IMR-90 (cell line): Measurements from ENCODE around the gene ZNF530. TPM values are rescaled to one million over a fixed set of nuclear protein-coding genes. Genes with fewer than 3 reads are reported as not detected.

Experiments
- ATAC-seq: fragments of 200-7000 bp; cut with Tn5 transposase; 2 replicates; pipeline ENCODE4 v1.9.1; 2020; ENCODE audit warnings: low read depth, mild to moderate bottlenecking, moderate library complexity
- BruUV-seq: library from RNA; stranded (reverse); fragments of 400-500 nt; replicated peaks from 2 replicates; lab custom pipeline; 2021; lab: Mats Ljungman, UMichigan
- CTCF ChIA-PET: fragments of 300-600 bp; formaldehyde crosslinking; extraction: SDS; loops from one replicate; lab custom pipeline; 2021; ENCODE audit warnings: antibody characterized with exemption; lab: Yijun Ruan, JAX
- POLR2A ChIA-PET: fragments of 300-600 bp; sonication (Branson Sonifier 250); formaldehyde crosslinking; loops from one replicate; lab custom pipeline; 2022; ENCODE audit warnings: antibody characterized with exemption; ENCODE audit not compliant: unreplicated experiment; lab: Charles Lee
- DNase-seq: peaks from one replicate; pipeline ENCODE4 v3.0.0; 2013
- H2AFZ ChIP-seq: replicated peaks from 2 replicates; pipeline ENCODE3; 2013; ENCODE audit warnings: low read length, mild to moderate bottlenecking; ENCODE audit not compliant: poor library complexity
- H2AK5ac ChIP-seq: 2 replicates; pipeline ENCODE4 v1.6.1; 2013; ENCODE audit warnings: low read depth, low read length, inconsistent platforms
- H2AK9ac ChIP-seq: replicated peaks from 2 replicates; pipeline ENCODE3; 2013; ENCODE audit warnings: mild to moderate bottlenecking, low read depth, low read length, moderate library complexity; ENCODE audit not compliant: poor library complexity
- H2BK120ac ChIP-seq: 2 replicates; pipeline ENCODE4 v1.6.1; 2013; ENCODE audit warnings: low read depth, low read length, inconsistent platforms
- H2BK15ac ChIP-seq: 3 replicates; pipeline ENCODE4 v1.6.1; 2013; ENCODE audit warnings: low read depth, low read length, inconsistent platforms
- H2BK20ac ChIP-seq: 2 replicates; pipeline ENCODE4 v1.6.1; 2013; ENCODE audit warnings: low read depth, mild to moderate bottlenecking, inconsistent platforms, low read length, moderate library complexity
- H2BK5ac ChIP-seq: 2 replicates; pipeline ENCODE4 v1.6.1; 2013; ENCODE audit warnings: mild to moderate bottlenecking, low read depth, low read length, inconsistent platforms; ENCODE audit not compliant: poor library complexity, severe bottlenecking
- H3K14ac ChIP-seq: replicated peaks from 2 replicates; pipeline ENCODE4 v1.6.1; 2013; ENCODE audit warnings: low read depth, low read length, inconsistent platforms
- H3K18ac ChIP-seq: 2 replicates; pipeline ENCODE4 v1.6.1; 2013; ENCODE audit warnings: low read depth, low read length, control low read depth
- H3K23ac ChIP-seq: 2 replicates; pipeline ENCODE4 v1.6.1; 2013; ENCODE audit warnings: low read depth, low read length, inconsistent platforms
- H3K27ac ChIP-seq: 2 replicates; pipeline ENCODE4 v1.5.1; 2013; ENCODE audit warnings: mild to moderate bottlenecking, control low read depth, low read length; ENCODE audit not compliant: insufficient read depth
- H3K27me3 ChIP-seq: 2 replicates; pipeline ENCODE4 v1.6.1; 2013; ENCODE audit warnings: low read length; ENCODE audit not compliant: control insufficient read depth, insufficient read depth
- H3K36me3 ChIP-seq: 2 replicates; pipeline ENCODE4 v1.6.1; 2013; ENCODE audit warnings: low read length, mixed read lengths; ENCODE audit not compliant: control insufficient read depth, insufficient read depth
- H3K4ac ChIP-seq: 2 replicates; pipeline ENCODE4 v1.6.1; 2013; ENCODE audit warnings: low read depth, low read length, inconsistent platforms
- H3K4me1 ChIP-seq: 2 replicates; pipeline ENCODE4 v1.6.1; 2013; ENCODE audit warnings: low read length, mixed read lengths; ENCODE audit not compliant: control insufficient read depth, insufficient read depth
- H3K4me2 ChIP-seq: 2 replicates; pipeline ENCODE4 v1.6.1; 2013; ENCODE audit warnings: low read depth, mild to moderate bottlenecking, control low read depth, low read length, moderate library complexity
- H3K4me3 ChIP-seq: 2 replicates; pipeline ENCODE4 v1.5.1; 2013; ENCODE audit warnings: low read depth, mild to moderate bottlenecking, control low read depth, low read length, moderate library complexity; ENCODE audit not compliant: insufficient read depth
- H3K56ac ChIP-seq: 2 replicates; pipeline ENCODE4 v1.6.1; 2013; ENCODE audit warnings: low read length, inconsistent platforms; ENCODE audit not compliant: insufficient read depth; ENCODE audit errors: extremely low read depth
- H3K79me1 ChIP-seq, 2 experiments: 2 replicates each; pipeline ENCODE4 v1.6.1; 2013; ENCODE audit warnings: low read length in 2 of 2, inconsistent platforms in 1 of 2, low read depth in 1 of 2
- H3K9ac ChIP-seq: 2 replicates; pipeline ENCODE4 v1.6.1; 2013; ENCODE audit warnings: low read depth, low read length, control low read depth
- H3K9me1 ChIP-seq: 2 replicates; pipeline ENCODE4 v1.6.1; 2013; ENCODE audit warnings: low read length, inconsistent platforms; ENCODE audit not compliant: insufficient read depth
- H3K9me3 ChIP-seq: 2 replicates; pipeline ENCODE4 v1.6.1; 2013; ENCODE audit warnings: low read length; ENCODE audit not compliant: control insufficient read depth, insufficient read depth
- H4K20me1 ChIP-seq: 2 replicates; pipeline ENCODE4 v1.6.1; 2013; ENCODE audit warnings: low read length, inconsistent platforms; ENCODE audit not compliant: insufficient read depth
- H4K5ac ChIP-seq: 2 replicates; pipeline ENCODE4 v1.6.1; 2013; ENCODE audit warnings: mild to moderate bottlenecking, low read depth, low read length, control low read depth
- H4K8ac ChIP-seq, 2 experiments: 2 replicates each; pipeline ENCODE4 v1.6.1; 2013; ENCODE audit warnings: low read depth in 2 of 2, low read length in 2 of 2, control low read depth in 1 of 2, inconsistent platforms in 1 of 2
- H4K91ac ChIP-seq: 2 replicates; pipeline ENCODE4 v1.6.1; 2013; ENCODE audit warnings: low read depth, low read length, inconsistent platforms; ENCODE audit not compliant: insufficient read depth
- CEBPB ChIP-seq: IDR thresholded peaks from 2 replicates; pipeline ENCODE4 v1.6.1; 2012; ENCODE audit warnings: low read depth, low read length, improper control_type of control experiment
- ELK1 ChIP-seq: fragments of 150-350 bp; IDR thresholded peaks from 2 replicates; pipeline ENCODE4 v1.6.1; 2016; ENCODE audit warnings: low read depth, mild to moderate bottlenecking, low read length, moderate library complexity, borderline replicate concordance
- FOS ChIP-seq: fragments of 150-350 bp; IDR thresholded peaks from 2 replicates; pipeline ENCODE4 v1.6.1; 2016; ENCODE audit warnings: low read depth, low read length
- MAFK ChIP-seq: IDR thresholded peaks from 2 replicates; pipeline ENCODE4 v1.6.1; 2012; ENCODE audit warnings: low read depth, low read length, improper control_type of control experiment
- NFE2L2 ChIP-seq: fragments of 150-350 bp; IDR thresholded peaks from 2 replicates; pipeline ENCODE4 v1.6.1; 2016; ENCODE audit warnings: low read depth, mild to moderate bottlenecking, low read length
- RFX5 ChIP-seq: IDR thresholded peaks from 2 replicates; pipeline ENCODE4 v1.8.0; 2012; ENCODE audit warnings: low read depth, mild to moderate bottlenecking, low read length, moderate library complexity
- WGBS, 2 experiments: methylation state at CpG; one replicate each; pipeline versions ENCODE4 v1.1.5 to v1.1.7; 2013; ENCODE audit warnings: missing lambda C conversion rate in 2 of 2; ENCODE audit not compliant: insufficient read length in 1 of 2; ENCODE audit errors: extremely low coverage in 2 of 2; 5-methylcytosine and 5-hydroxymethylcytosine counted together
- dilution Hi-C: fragments of 300-500 bp; cut with HindIII; formaldehyde crosslinking; loops from one replicate; pipeline ENCODE4 v1.14.3; 2018; ENCODE audit warnings: low sequenced_read_pairs; ENCODE audit not compliant: unreplicated experiment
- in situ Hi-C: fragments of 300-500 bp; cut with MboI; formaldehyde crosslinking; loops from 3 replicates; pipeline ENCODE4 v1.14.3; 2019; ENCODE audit warnings: low sequenced_read_pairs, inconsistent platforms, mixed read lengths
- intact Hi-C: fragments of 100-400 bp; cut with micrococcal nuclease; formaldehyde crosslinking; loops from 2 replicates; pipeline ENCODE4 v1.10.0; 2022
- polyA plus RNA-seq, 3 experiments: library from polyadenylated mRNA; depleted of rRNA; stranded (reverse); fragments of >200 nt; gene quantifications; 2 replicates each; pipeline ENCODE4 v1.2.3, GENCODE V29; 2012; ENCODE audit warnings: low replicate concordance in 1 of 3
- total RNA-seq: library from RNA; depleted of rRNA; stranded (reverse); fragments of >200 nt; gene quantifications from 2 replicates; pipeline ENCODE4 v1.2.3, GENCODE V29; 2012

Gene ZNF530
- total and polyA plus RNA-seq, 2 of the 4 experiments (the other 2 are of a cell fraction): 2.9 to 6.6 TPM

GRCh38 chr19:57599377-57599760 is 316 bp upstream of the ZNF530 start:
- TF ChIP-seq CEBPB (no peak), ELK1 (no peak), NFE2L2 (no peak), FOS (no peak), MAFK (no peak), RFX5 (no peak)
- no TSS peak for BruUV-seq
- Histone ChIP-seq H3K9me3 (no peaks in the 10 kb centered on the region), H4K20me1 (no peaks in the 10 kb centered on the region), H4K5ac (peak overlapping the region; percentile 78), H2BK20ac (no peak overlapping the region), H2AFZ (peak overlapping the region; percentile 98), H3K4ac (no peak overlapping the region), H3K36me3 (peaks cover 2% of the 10 kb centered on the region; the same call in 1 of the 2 replicates), H3K56ac (no peak overlapping the region), H4K8ac (peak overlapping the region; percentile 40 to 79), H2BK15ac (no peak overlapping the region), H3K4me2 (peak overlapping the region; percentile 82), H3K9me1 (no peaks in the 10 kb centered on the region), H3K18ac (no peak overlapping the region), H4K91ac (no peak overlapping the region), H3K4me1 (no peaks in the 10 kb centered on the region), H3K23ac (no peak overlapping the region), H3K9ac (no peak overlapping the region), H3K4me3 (peak overlapping the region; percentile 75), H2BK5ac (no peak overlapping the region), H3K14ac (no peak overlapping the region), H2AK9ac (no peak overlapping the region), H2BK120ac (no peak overlapping the region), H3K27me3 (no peaks in the 10 kb centered on the region), H3K27ac (no peak overlapping the region), H2AK5ac (no peak overlapping the region), H3K79me1 (peaks cover 17 to 23% of the 10 kb centered on the region in 2 experiments)
- ATAC-seq: no peak; the same call in 1 of the 2 replicates
- POLR2A ChIA-PET: no interaction called here
- intact Hi-C loops (no loop called here), dilution Hi-C loops (no loop called here), in situ Hi-C loops (no loop called here)
- WGBS, 2 experiments: 100% methylated on average over 1 of the region's 8 CpGs; no CpG with 5 or more reads in 1 of the 2 experiments
- no peak for DNase-seq
- CTCF ChIA-PET: no interaction called here
